HCT116 (cell line): ENCODE results near the gene CDK8. TPM values are rescaled to one million over a fixed set of nuclear protein-coding genes. Genes with fewer than 3 reads are reported as not detected.

Experiments
- ATAC-seq: fragments of 200-7000 bp; cut with Tn5 transposase; 2 replicates; pipeline ENCODE4 v1.9.1; 2020; ENCODE audit warnings: mild to moderate bottlenecking, moderate library complexity
- BruUV-seq: library from RNA; stranded (reverse); fragments of 400-500 nt; replicated peaks from 2 replicates; lab custom pipeline; 2021; lab: Mats Ljungman, UMichigan
- CTCF ChIA-PET: fragments of 300-600 bp; sonication (Branson Sonifier 250); formaldehyde crosslinking; loops from one replicate; lab custom pipeline; 2021; ENCODE audit warnings: antibody characterized with exemption; lab: Charles Lee
- POLR2A ChIA-PET: fragments of 300-600, 350-600 bp; sonication (Branson Sonifier 250); formaldehyde crosslinking; loops from one replicate; lab custom pipeline; 2021; ENCODE audit warnings: antibody characterized with exemption; lab: Charles Lee
- RAD21 ChIA-PET, 2 experiments: fragments of 300-600 bp; sonication (Branson Sonifier 250); formaldehyde crosslinking; loops; one replicate each; lab custom pipeline; 2023; ENCODE audit warnings: low total read pairs in 2 of 2; ENCODE audit not compliant: uncharacterized antibody in 2 of 2, unreplicated experiment in 2 of 2, low non-redundant PET in 1 of 2; lab: Charles Lee
- DNase-seq: peaks from one replicate; pipeline ENCODE4 v3.0.0-alpha.2; 2010; ENCODE audit warnings: low read depth, low spot score
- H2AFZ ChIP-seq: fragments of 200-600 bp; shearing (Covaris generic), sonication (generic); 2 replicates; pipeline ENCODE4 v1.6.1; 2017; ENCODE audit warnings: low read depth, mixed run types, mixed read lengths, antibody characterized with exemption, low read length; ENCODE audit not compliant: poor library complexity, severe bottlenecking
- H3K27ac ChIP-seq: 2 replicates; pipeline ENCODE4 v1.5.1; 2012; ENCODE audit warnings: low read depth, low read length
- H3K27me3 ChIP-seq: fragments of 200-600 bp; sonication (generic); 2 replicates; pipeline ENCODE4 v1.6.1; 2016; ENCODE audit warnings: mixed run types, low read length, mixed read lengths; ENCODE audit not compliant: insufficient read depth
- H3K36me3 ChIP-seq, 2 experiments: fragments of 200-500 bp in 1 of 2; fragments of 200-600 bp in 1 of 2; sonication (Bioruptor generic) in 1 of 2; sonication (generic) in 1 of 2; 2 replicates each; pipeline versions ENCODE4 v1.5.1 to v1.6.1; 2014 to 2016; ENCODE audit warnings: low read length in 2 of 2, inconsistent platforms in 1 of 2, mixed read lengths in 1 of 2, mixed run types in 1 of 2; ENCODE audit not compliant: insufficient read depth in 2 of 2, control insufficient read depth in 1 of 2
- H3K4me1 ChIP-seq, 2 experiments: fragments of 200-600 bp in 1 of 2; sonication (generic) in 1 of 2; 2 replicates each; pipeline versions ENCODE4 v1.5.1 to v1.6.1; 2012 to 2017; ENCODE audit warnings: low read length in 2 of 2, inconsistent platforms in 1 of 2, mild to moderate bottlenecking in 1 of 2, mixed read lengths in 1 of 2, mixed run types in 1 of 2, moderate library complexity in 1 of 2; ENCODE audit not compliant: insufficient read depth in 2 of 2, control insufficient read depth in 1 of 2
- H3K4me2 ChIP-seq: fragments of 200-600 bp; sonication (generic); 2 replicates; pipeline ENCODE4 v1.6.1; 2017; ENCODE audit warnings: mixed run types, low read length, mixed read lengths
- H3K4me3 ChIP-seq, 2 experiments: fragments of 200-600 bp in 1 of 2; sonication (generic) in 1 of 2; replicated peaks in 1 of 2; 2 replicates each; pipeline ENCODE4 v1.5.1; 2011 to 2016; ENCODE audit warnings: low read length in 2 of 2, control low read depth in 1 of 2, low read depth in 1 of 2, mild to moderate bottlenecking in 1 of 2, mixed read lengths in 1 of 2, mixed run types in 1 of 2
- H3K79me2 ChIP-seq: fragments of 200-600 bp; sonication (generic); 2 replicates; pipeline ENCODE4 v1.6.1; 2017; ENCODE audit warnings: mild to moderate bottlenecking, mixed run types, low read length, moderate library complexity, mixed read lengths; ENCODE audit not compliant: insufficient read depth
- H3K9ac ChIP-seq: fragments of 200-600 bp; sonication (generic); 2 replicates; pipeline ENCODE4 v1.6.1; 2016; ENCODE audit warnings: low read length, mixed read lengths
- H3K9me2 ChIP-seq: fragments of 200-600 bp; sonication (generic), shearing (Covaris generic); 2 replicates; pipeline ENCODE4 v1.6.1; 2017; ENCODE audit warnings: mixed run types, mild to moderate bottlenecking, moderate library complexity; ENCODE audit not compliant: insufficient read depth
- H3K9me3 ChIP-seq, 2 experiments: fragments of 200-500 bp in 1 of 2; fragments of 200-600 bp in 1 of 2; sonication (Bioruptor generic) in 1 of 2; sonication (generic) in 1 of 2; 2 replicates each; pipeline ENCODE4 v1.6.1; 2014 to 2017; ENCODE audit warnings: low read length in 2 of 2, mixed read lengths in 2 of 2, inconsistent platforms in 1 of 2, low read depth in 1 of 2, mild to moderate bottlenecking in 1 of 2, mixed run types in 1 of 2, moderate library complexity in 1 of 2; ENCODE audit not compliant: control insufficient read depth in 1 of 2, insufficient read depth in 1 of 2
- H4K20me1 ChIP-seq: fragments of 200-600 bp; sonication (generic), shearing (Covaris generic); 2 replicates; pipeline ENCODE4 v1.6.1; 2017; ENCODE audit warnings: mixed run types, mild to moderate bottlenecking, moderate library complexity; ENCODE audit not compliant: insufficient read depth
- CTCF ChIP-seq, 3 experiments: fragments of 200-600 bp in 1 of 3; sonication (generic) in 1 of 3; IDR thresholded peaks in 2 of 3; conservative IDR thresholded peaks in 1 of 3; 2 replicates each; pipeline ENCODE4 v1.5.1; 2012 to 2017; ENCODE audit warnings: low read depth in 2 of 3, low read length in 2 of 3, antibody characterized with exemption in 1 of 3, borderline replicate concordance in 1 of 3, control low read depth in 1 of 3, mild to moderate bottlenecking in 1 of 3, mixed read lengths in 1 of 3, mixed run types in 1 of 3, moderate library complexity in 1 of 3; ENCODE audit not compliant: insufficient read depth in 1 of 3
- EGR1 ChIP-seq: IDR thresholded peaks from 2 replicates; pipeline ENCODE4 v1.6.1; 2012; ENCODE audit warnings: low read depth
- ELF1 ChIP-seq: IDR thresholded peaks from 2 replicates; pipeline ENCODE4 v1.6.1; 2012; ENCODE audit warnings: low read depth, borderline replicate concordance
- EZH2 ChIP-seq: fragments of 200-600 bp; sonication (generic); IDR thresholded peaks from 2 replicates; pipeline ENCODE4 v1.6.1; 2017; ENCODE audit warnings: antibody characterized with exemption, mixed run types
- EZH2phosphoT487 ChIP-seq: fragments of 200-600 bp; IDR thresholded peaks from 2 replicates; pipeline ENCODE4 v1.6.1; 2018; ENCODE audit warnings: antibody characterized with exemption, borderline replicate concordance
- FOSL1 ChIP-seq: IDR thresholded peaks from 2 replicates; pipeline ENCODE4 v1.6.1; 2012; ENCODE audit warnings: low read depth
- JUND ChIP-seq: IDR thresholded peaks from 2 replicates; pipeline ENCODE4 v1.6.1; 2012
- MAX ChIP-seq: IDR thresholded peaks from 2 replicates; pipeline ENCODE4 v1.6.1; 2012
- POLR2A ChIP-seq: IDR thresholded peaks from 2 replicates; pipeline ENCODE4 v1.7.0; 2011; ENCODE audit warnings: borderline replicate concordance; ENCODE audit not compliant: insufficient read depth, insufficient read length; ENCODE audit errors: extremely low read depth
- SP1 ChIP-seq: IDR thresholded peaks from 2 replicates; pipeline ENCODE4 v1.6.1; 2012; ENCODE audit warnings: low read depth
- SRF ChIP-seq: IDR thresholded peaks from 2 replicates; pipeline ENCODE4 v1.6.1; 2012; ENCODE audit warnings: low read depth
- YY1 ChIP-seq: IDR thresholded peaks from 2 replicates; pipeline ENCODE4 v1.6.1; 2011; ENCODE audit warnings: low read length, low read depth, moderate library complexity, mild to moderate bottlenecking; ENCODE audit not compliant: insufficient replicate concordance; ENCODE audit errors: extremely low read depth
- ZBTB33 ChIP-seq: IDR thresholded peaks from 2 replicates; pipeline ENCODE4 v1.6.1; 2011; ENCODE audit warnings: mild to moderate bottlenecking, low read length, moderate library complexity; ENCODE audit not compliant: insufficient replicate concordance; ENCODE audit errors: extremely low read depth
- ZNF274 ChIP-seq: fragments of 200-500 bp; sonication (Bioruptor generic); IDR thresholded peaks from 2 replicates; pipeline ENCODE4 v1.6.1; 2014; ENCODE audit warnings: mild to moderate bottlenecking, low read depth, low read length, inconsistent platforms
- intact Hi-C: fragments of 100-400 bp; cut with micrococcal nuclease; formaldehyde crosslinking; loops from 2 replicates; pipeline ENCODE4 v1.10.0; 2022
- total RNA-seq: library from RNA; stranded (reverse); gene quantifications from one replicate; pipeline ENCODE4 v1.2.1, GENCODE V29; 2021; ENCODE audit not compliant: unreplicated experiment

Gene CDK8
- total RNA-seq, 1 experiment from 2014 or later, result 23.8 TPM

- Histone ChIP-seq H3K27me3 (no peaks in the 10 kb centered on the region), H3K79me2 (no peaks in the 10 kb centered on the region), H3K36me3 (no peaks in the 10 kb centered on the region), H2AFZ (no peak overlapping the region), H3K9ac (no peak overlapping the region), H3K4me1 (no peaks in the 10 kb centered on the region), H3K9me2 (no peaks in the 10 kb centered on the region), H4K20me1 (no peaks in the 10 kb centered on the region)
- ChIA-PET CTCF (no interaction called here), RAD21 (no interaction called here)
- intact Hi-C loops, result no loop called here
- BruUV-seq, result no TSS peak
- DNase-seq, result no peak
- ATAC-seq, result no peak
- TF ChIP-seq FOSL1, result no peak
- TF ChIP-seq EZH2phosphoT487, result no peak
- no peak for TF ChIP-seq EGR1
- TF ChIP-seq POLR2A, result no peak
- TF ChIP-seq JUND, result no peak
- TF ChIP-seq EZH2, result no peak
- TF ChIP-seq CTCF (IDR thresholded peaks at IDR 0.05 in 2 of 3, conservative IDR thresholded peaks at IDR 0.05 in 1 of 3; ENCODE audit: borderline replicate concordance in 1 of 3, insufficient read depth in 1 of 3, low read depth in 2 of 3, low read length in 2 of 3), result no peak
- TF ChIP-seq ELF1, result no peak
- no peak for TF ChIP-seq YY1
- TF ChIP-seq SRF, result no peak
- TF ChIP-seq ZBTB33, result no peak
- TF ChIP-seq MAX, result no peak
- no peak for TF ChIP-seq SP1
- TF ChIP-seq ZNF274, result no peak
- TF ChIP-seq, all 23 proteins: peak for 0
- POLR2A ChIA-PET, result no interaction called here
- no peak overlapping the region for H3K4me2 ChIP-seq
- H3K9me3 ChIP-seq, result no peaks in the 10 kb centered on the region
- no peak overlapping the region for H3K4me3 ChIP-seq
- H3K27ac ChIP-seq, result no peak overlapping the region
Observed at GRCh38 chr13:26228096-26228495, 25.8 kb upstream of the CDK8 start.
